ENCODE measurements around the gene EXD3. TPM values are rescaled to one million over a fixed set of nuclear protein-coding genes. Genes with fewer than 3 reads are reported as not detected.

The EXD3 gene
- total RNA-seq, 4 donors from 2014 or later = 13.8 to 25.7 (median 17.7) TPM

GRCh38 chr9:137391411-137391754, 31.6 kb downstream of the EXD3 start:
- H3K4me3 ChIP-seq (ENCODE audit: low read depth, poor library complexity, severe bottlenecking) = no peak overlapping the region
- WGBS, 2 donors = 75% methylated on average over 18 to 22 of the region's 22 CpGs
- intact Hi-C loops (cut with DNase I; ENCODE audit: low total_unique reads) = no loop called here
- TF ChIP-seq CTCF (IDR thresholded peaks at IDR 0.05) (no peak), POLR2A (IDR thresholded peaks at IDR 0.05) (no peak)
- no peak for DNase-seq (ENCODE audit: low spot score in 2 of 2)

- DNase-seq (ENCODE audit: low spot score in 2 of 2) = no peak
- 80 to 81% methylated on average over 39 to 41 of the region's 42 CpGs for WGBS, 2 donors
- intact Hi-C loops (cut with DNase I; ENCODE audit: low total_unique reads) = no loop called here
Measured at GRCh38 chr9:137390553-137391410, 32.2 kb downstream of the EXD3 start.

GRCh38 chr9:137389428-137389746, 33.6 kb downstream of the EXD3 start:
- DNase-seq (ENCODE audit: low spot score in 2 of 2) = no peak
- no peak overlapping the region for H3K4me3 ChIP-seq (ENCODE audit: low read depth, poor library complexity, severe bottlenecking)
- intact Hi-C loops (cut with DNase I; ENCODE audit: low total_unique reads) = no loop called here
- 95 to 97% methylated on average over 13 of the region's 13 CpGs for WGBS, 2 donors
- TF ChIP-seq POLR2A (IDR thresholded peaks at IDR 0.05) = no peak
- no peak for TF ChIP-seq CTCF (IDR thresholded peaks at IDR 0.05)

More at GRCh38 chr9:137390553-137391410, 32.2 kb downstream of the EXD3 start:
- no peak overlapping the region for H3K4me3 ChIP-seq (ENCODE audit: low read depth, poor library complexity, severe bottlenecking)
- TF ChIP-seq POLR2A (IDR thresholded peaks at IDR 0.05) (no peak), CTCF (IDR thresholded peaks at IDR 0.05) (no peak)

DNA sequence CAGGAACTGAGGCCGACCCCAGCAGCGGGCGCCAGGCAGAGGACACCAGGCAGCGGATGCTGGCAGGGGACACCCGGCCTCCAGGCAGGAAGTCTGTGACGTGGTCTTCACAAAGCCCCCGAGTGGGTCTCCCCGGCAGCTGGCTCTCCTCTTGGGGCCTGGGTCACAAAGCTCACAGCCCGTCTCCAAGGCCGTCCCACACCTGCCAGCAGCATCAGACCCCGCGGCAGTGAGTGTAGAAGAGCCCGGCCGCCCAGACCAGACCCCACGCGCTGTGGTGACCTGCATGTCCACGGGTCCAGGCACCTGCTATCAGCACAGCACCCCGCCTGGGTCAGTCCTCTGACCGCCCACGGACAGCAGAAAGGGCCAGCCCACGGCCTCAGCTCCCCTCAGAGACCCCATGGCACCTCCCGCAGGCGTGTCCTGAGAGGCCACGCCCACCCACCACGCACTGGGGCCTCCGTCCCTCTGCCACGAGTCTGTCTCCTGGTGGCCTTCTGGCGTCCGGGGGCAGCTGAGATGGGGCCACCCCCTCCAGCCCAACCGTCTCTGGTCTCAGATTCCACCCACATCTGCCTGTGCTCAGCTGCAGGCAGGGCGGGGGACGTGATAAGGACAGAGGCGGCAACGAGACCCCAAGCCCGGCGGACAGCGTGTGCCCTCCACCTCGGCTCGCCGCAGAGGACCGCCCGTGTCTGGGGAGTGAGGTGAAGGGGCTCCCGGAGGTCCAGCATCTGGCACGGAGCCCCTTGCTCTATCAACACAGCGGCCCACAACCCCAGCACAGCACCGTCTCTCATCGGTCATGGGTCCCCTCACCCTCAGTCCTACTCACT, 34.2 kb downstream of the EXD3 start:
- no peak for TF ChIP-seq POLR2A (IDR thresholded peaks at IDR 0.05)
- no peak for TF ChIP-seq CTCF (IDR thresholded peaks at IDR 0.05)
- intact Hi-C loops (cut with DNase I; ENCODE audit: low total_unique reads) = no loop called here
- no peak overlapping the region for H3K4me3 ChIP-seq (ENCODE audit: low read depth, poor library complexity, severe bottlenecking)
- WGBS, 2 donors = 89 to 91% methylated on average over 43 to 46 of the region's 47 CpGs
- no peak for DNase-seq (ENCODE audit: low spot score in 2 of 2)

DNA sequence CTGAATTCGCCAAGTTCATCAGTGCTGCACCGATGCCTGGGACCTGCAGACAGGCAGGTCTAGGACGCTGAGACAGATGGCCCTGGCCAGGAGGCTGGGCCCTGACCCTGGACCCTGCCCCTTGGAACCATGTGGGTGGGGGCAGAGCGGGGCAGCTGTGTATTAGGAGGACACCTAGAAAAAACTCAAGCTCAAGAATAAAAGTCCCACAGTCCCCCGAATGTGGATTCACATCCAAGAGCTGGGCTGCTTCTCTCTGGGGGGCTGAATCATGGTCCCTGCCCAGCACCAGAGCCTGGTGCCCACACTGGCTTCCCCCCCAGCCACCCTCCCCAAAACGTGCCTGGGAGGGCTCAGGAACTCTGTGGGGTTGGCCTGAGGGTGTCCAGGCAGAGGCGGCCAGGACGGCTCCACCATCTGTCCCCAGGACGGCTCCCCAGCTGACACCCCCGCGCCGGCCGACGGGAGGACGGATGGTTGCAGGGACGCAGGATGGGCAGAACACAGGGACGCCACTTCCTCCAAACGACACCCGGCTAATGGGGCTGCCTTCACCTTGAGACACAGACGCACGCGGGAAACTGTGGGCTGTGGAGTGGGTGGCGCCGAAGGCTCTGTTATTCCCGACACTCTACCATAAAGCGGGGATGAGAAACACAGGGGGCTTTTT, 34.9 kb downstream of the EXD3 start:
- H3K4me3 ChIP-seq (ENCODE audit: low read depth, poor library complexity, severe bottlenecking) = no peak overlapping the region
- intact Hi-C loops (cut with DNase I; ENCODE audit: low total_unique reads) = no loop called here
- TF ChIP-seq CTCF (IDR thresholded peaks at IDR 0.05) = no peak
- TF ChIP-seq POLR2A (IDR thresholded peaks at IDR 0.05) = no peak
- WGBS, 2 donors = 77 to 89% methylated on average over 17 to 26 of the region's 26 CpGs
- DNase-seq (ENCODE audit: low spot score in 2 of 2) = no peak
